ENCODE results near the gene RBM47.

DNA sequence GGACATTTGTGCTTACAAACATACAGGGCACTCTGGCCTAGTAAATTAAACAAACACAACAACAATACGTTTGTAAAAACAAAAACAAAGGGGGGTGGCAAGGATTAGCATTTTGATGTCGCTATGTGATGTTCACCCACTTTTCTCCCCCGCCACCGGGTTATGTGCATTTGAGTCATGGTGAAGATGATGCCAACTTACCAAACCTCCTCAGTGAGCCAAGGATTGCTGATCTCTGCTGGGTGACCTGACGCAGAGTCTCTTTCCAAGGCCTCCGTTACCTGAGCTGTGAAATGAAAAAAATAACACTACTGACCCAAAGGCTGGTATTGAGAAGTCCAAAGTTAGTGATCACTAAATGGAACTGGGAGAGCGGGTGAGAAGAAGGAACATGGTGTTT is 85.4 kb downstream of the RBM47 start:
- TF ChIP-seq, protein P1, sequence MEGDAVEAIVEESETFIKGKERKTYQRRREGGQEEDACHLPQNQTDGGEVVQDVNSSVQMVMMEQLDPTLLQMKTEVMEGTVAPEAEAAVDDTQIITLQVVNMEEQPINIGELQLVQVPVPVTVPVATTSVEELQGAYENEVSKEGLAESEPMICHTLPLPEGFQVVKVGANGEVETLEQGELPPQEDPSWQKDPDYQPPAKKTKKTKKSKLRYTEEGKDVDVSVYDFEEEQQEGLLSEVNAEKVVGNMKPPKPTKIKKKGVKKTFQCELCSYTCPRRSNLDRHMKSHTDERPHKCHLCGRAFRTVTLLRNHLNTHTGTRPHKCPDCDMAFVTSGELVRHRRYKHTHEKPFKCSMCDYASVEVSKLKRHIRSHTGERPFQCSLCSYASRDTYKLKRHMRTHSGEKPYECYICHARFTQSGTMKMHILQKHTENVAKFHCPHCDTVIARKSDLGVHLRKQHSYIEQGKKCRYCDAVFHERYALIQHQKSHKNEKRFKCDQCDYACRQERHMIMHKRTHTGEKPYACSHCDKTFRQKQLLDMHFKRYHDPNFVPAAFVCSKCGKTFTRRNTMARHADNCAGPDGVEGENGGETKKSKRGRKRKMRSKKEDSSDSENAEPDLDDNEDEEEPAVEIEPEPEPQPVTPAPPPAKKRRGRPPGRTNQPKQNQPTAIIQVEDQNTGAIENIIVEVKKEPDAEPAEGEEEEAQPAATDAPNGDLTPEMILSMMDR (conservative IDR thresholded peaks at IDR 0.05; ENCODE audit: low read depth in 2 of 2), result no peak
- no peak for TF ChIP-seq POLR2AphosphoS5 (IDR thresholded peaks at IDR 0.05; ENCODE audit: low read depth)

Data from GM23338 (cell line).